Spleen (tissue), 7 donors: Measurements from ENCODE around the gene SPAG5.

Experiments
- POLR2A ChIP-seq, 3 donors: fragments of 450-650 bp; IDR thresholded peaks; one replicate each; pipeline ENCODE4 v1.5.1; 2017; ENCODE audit warnings: antibody characterized with exemption in 3 of 3, mild to moderate bottlenecking in 1 of 3
- POLR2AphosphoS5 ChIP-seq, 3 donors: sonication (generic); formaldehyde crosslinking; IDR thresholded peaks; one replicate each; pipeline ENCODE4 v1.5.1; 2017; ENCODE audit warnings: antibody characterized with exemption in 3 of 3
- TF ChIP-seq, protein P1 (sequence below), 11 experiments: fragments of 200-600 bp in 7 of 11; fragments of 450-650 bp in 4 of 11; sonication (generic) in 4 of 11; IDR thresholded peaks in 8 of 11; conservative IDR thresholded peaks in 3 of 11; 1 replicate in 7 of 11; 2 replicates in 4 of 11; pipeline versions ENCODE4 v1.4.0 to v1.8.0; 2016 to 2021; ENCODE audit warnings: antibody characterized with exemption in 11 of 11, inconsistent platforms in 4 of 11, mild to moderate bottlenecking in 1 of 11
- donor health status: DM: no; HTN: no; CAD: no; lungs with moderate emphysema.
- donor health status: DM: no; HTN: no; CAD: no.
- donor health status: DM: no; HTN: no; CAD: no.

DNA sequence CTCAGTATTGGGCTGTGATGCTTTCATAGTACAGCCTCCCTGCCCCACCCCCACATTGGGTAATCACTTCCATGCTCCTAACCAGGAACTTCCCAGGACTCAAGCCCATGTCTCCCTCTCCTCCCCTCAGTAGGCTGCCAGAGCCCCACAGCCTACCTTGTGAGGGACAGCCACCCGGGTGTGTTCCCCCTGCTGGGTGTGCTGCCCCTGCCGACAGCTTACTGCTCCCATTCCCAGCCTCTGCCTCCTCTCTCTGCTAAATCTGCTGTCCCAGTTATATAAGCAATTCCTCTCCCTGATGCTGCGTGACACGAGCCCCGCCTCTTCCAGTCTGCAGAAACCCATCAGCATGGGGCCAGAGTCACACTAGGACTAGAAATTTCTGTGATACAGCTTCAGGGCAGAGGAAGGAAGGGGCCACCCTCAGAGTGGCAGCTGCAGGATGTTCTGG lies 15.1 kb upstream of the SPAG5 start, which contains the start of gene RSKR:
- TF ChIP-seq POLR2A (IDR thresholded peaks at IDR 0.05) (no peak), POLR2AphosphoS5 (IDR thresholded peaks at IDR 0.05) (peak in 1 of 3 donors; percentile 37)
- TF ChIP-seq, protein P1, sequence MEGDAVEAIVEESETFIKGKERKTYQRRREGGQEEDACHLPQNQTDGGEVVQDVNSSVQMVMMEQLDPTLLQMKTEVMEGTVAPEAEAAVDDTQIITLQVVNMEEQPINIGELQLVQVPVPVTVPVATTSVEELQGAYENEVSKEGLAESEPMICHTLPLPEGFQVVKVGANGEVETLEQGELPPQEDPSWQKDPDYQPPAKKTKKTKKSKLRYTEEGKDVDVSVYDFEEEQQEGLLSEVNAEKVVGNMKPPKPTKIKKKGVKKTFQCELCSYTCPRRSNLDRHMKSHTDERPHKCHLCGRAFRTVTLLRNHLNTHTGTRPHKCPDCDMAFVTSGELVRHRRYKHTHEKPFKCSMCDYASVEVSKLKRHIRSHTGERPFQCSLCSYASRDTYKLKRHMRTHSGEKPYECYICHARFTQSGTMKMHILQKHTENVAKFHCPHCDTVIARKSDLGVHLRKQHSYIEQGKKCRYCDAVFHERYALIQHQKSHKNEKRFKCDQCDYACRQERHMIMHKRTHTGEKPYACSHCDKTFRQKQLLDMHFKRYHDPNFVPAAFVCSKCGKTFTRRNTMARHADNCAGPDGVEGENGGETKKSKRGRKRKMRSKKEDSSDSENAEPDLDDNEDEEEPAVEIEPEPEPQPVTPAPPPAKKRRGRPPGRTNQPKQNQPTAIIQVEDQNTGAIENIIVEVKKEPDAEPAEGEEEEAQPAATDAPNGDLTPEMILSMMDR (IDR thresholded peaks at IDR 0.05 in 8 of 11, conservative IDR thresholded peaks at IDR 0.05 in 3 of 11): no peak
